Lower lobe of right lung (tissue), 2 donors: Measurements from ENCODE around the gene MROH7. TPM values are rescaled to one million over a fixed set of nuclear protein-coding genes. Genes with fewer than 3 reads are reported as not detected.

Experiments used
- ATAC-seq, 2 donors: fragments of 200-7000 bp; cut with Tn5 transposase; one replicate each; pipeline ENCODE4 v1.9.1; 2020 to 2022; ENCODE audit warnings: mild to moderate bottlenecking in 2 of 2, moderate library complexity in 2 of 2
- DNase-seq: peaks from one replicate; pipeline ENCODE4 v3.0.0-alpha.2; 2020
- H3K27ac ChIP-seq: fragments of 200-600 bp; one replicate; pipeline ENCODE4 v1.8.0; 2022
- H3K27me3 ChIP-seq: fragments of 200-600 bp; one replicate; pipeline ENCODE4 v1.8.0; 2022; ENCODE audit warnings: low read depth
- H3K36me3 ChIP-seq: fragments of 200-600 bp; one replicate; pipeline ENCODE4 v1.8.0; 2022; ENCODE audit warnings: mild to moderate bottlenecking
- H3K4me1 ChIP-seq: fragments of 200-600 bp; one replicate; pipeline ENCODE4 v1.8.0; 2022
- H3K4me3 ChIP-seq: fragments of 200-600 bp; one replicate; pipeline ENCODE4 v1.8.0; 2022; ENCODE audit warnings: mild to moderate bottlenecking
- H3K9me3 ChIP-seq: fragments of 200-600 bp; one replicate; pipeline ENCODE4 v1.8.0; 2022
- CTCF ChIP-seq: fragments of 200-600 bp; IDR thresholded peaks from one replicate; pipeline ENCODE4 v1.8.0; 2022; ENCODE audit warnings: antibody characterized with exemption, mild to moderate bottlenecking
- intact Hi-C: fragments of 100-400 bp; cut with DNase I; formaldehyde crosslinking; loops from one replicate; pipeline ENCODE4 v1.11.0; 2022
- total RNA-seq: library from RNA; stranded (reverse); fragmentation: NEBNext Ultra II Directional; extraction: Animal tissue kit (Norgen Biotek cat#: 25700); gene quantifications from one replicate; pipeline ENCODE4 v1.2.1, GENCODE V29; 2021
- donor health status: DM: no; HTN: yes; CAD: no; lungs with severe emphysema.

Gene MROH7
- total RNA-seq, 1 donor from 2014 or later = 2.1 TPM

GRCh38 chr1:54683453-54683852 lies 41.9 kb downstream of the MROH7 start:
- Histone ChIP-seq H3K9me3 (no peaks in the 10 kb centered on the region), H3K36me3 (no peaks in the 10 kb centered on the region), H3K27me3 (no peaks in the 10 kb centered on the region), H3K4me1 (no peaks in the 10 kb centered on the region), H3K4me3 (no peak overlapping the region), H3K27ac (no peak overlapping the region)
- intact Hi-C loops = no loop called here
- no peak for TF ChIP-seq CTCF
- ATAC-seq = no peak
- DNase-seq = no peak

DNA sequence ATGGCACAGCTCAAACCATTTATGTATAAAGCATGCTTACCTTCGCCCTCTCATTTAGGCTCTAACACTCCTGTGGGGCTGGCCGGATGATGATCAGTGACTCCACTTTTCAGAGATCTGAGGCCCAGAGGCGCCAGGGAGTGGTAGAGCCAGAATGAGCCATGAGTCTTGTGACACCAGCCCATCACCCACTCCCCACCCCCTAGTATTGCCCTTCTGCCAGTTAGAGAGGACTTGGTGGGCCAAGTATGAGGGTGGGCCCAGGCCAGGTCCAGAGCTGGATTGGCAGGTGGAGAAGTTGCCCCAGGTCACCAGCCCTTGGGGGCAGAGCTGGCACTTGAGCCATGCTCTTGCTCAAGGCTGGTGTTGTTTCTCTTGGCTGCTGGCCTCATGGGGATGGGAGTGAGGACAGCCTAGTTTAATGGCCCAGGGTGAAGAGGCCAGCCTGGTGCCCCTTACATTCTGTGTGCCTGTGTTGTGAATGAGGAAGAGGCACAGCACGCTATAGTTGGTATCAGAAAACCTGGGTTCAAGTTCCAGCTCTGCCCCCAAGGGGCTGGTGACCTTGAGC lies 43.8 kb downstream of the MROH7 start:
- H3K27ac ChIP-seq = no peak overlapping the region
- H3K4me3 ChIP-seq = no peak overlapping the region
- H3K27me3 ChIP-seq = no peaks in the 10 kb centered on the region
- DNase-seq (no peak), ATAC-seq (no peak)
- no peak for TF ChIP-seq CTCF
- no peaks in the 10 kb centered on the region for H3K9me3 ChIP-seq
- H3K36me3 ChIP-seq = no peaks in the 10 kb centered on the region
- H3K4me1 ChIP-seq = no peaks in the 10 kb centered on the region
- intact Hi-C loops = no loop called here

DNA sequence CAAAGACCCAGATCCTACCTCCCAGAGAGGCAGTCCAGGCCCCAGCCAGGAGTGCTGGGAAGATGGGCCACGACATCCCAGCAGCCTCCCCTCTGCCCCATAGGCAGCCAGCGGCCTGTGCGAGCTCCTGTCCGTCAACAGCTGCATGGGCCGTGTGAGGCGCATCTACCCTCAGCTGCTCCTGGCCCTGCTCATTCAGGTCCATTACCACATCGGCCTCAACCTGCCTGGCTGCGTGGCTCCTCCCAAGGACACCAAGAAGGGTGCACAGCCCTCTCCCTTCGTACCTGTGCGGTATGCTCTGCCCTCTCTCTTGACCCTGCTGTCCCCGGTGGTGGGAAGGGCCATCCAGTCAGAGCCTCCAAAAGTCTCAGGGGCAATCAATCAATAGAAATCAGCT lies 44.6 kb downstream of the MROH7 start:
- no peak for ATAC-seq
- no peak for DNase-seq

GRCh38 chr1:54694771-54695170 lies 53.2 kb downstream of the MROH7 start:
- Histone ChIP-seq H3K27ac (no peak overlapping the region), H3K4me1 (no peaks in the 10 kb centered on the region), H3K27me3 (no peaks in the 10 kb centered on the region), H3K9me3 (no peaks in the 10 kb centered on the region), H3K4me3 (no peak overlapping the region), H3K36me3 (no peaks in the 10 kb centered on the region)
- TF ChIP-seq CTCF = no peak
- DNase-seq = no peak
- intact Hi-C loops = no loop called here
- ATAC-seq = no peak

More for the DNA sequence above, 44.6 kb downstream of the MROH7 start:
- TF ChIP-seq CTCF = no peak
- intact Hi-C loops = no loop called here
- H3K27ac ChIP-seq = no peak overlapping the region
- no peaks in the 10 kb centered on the region for H3K36me3 ChIP-seq
- no peaks in the 10 kb centered on the region for H3K27me3 ChIP-seq
- H3K9me3 ChIP-seq = no peaks in the 10 kb centered on the region
- no peak overlapping the region for H3K4me3 ChIP-seq
- H3K4me1 ChIP-seq = no peaks in the 10 kb centered on the region

DNA sequence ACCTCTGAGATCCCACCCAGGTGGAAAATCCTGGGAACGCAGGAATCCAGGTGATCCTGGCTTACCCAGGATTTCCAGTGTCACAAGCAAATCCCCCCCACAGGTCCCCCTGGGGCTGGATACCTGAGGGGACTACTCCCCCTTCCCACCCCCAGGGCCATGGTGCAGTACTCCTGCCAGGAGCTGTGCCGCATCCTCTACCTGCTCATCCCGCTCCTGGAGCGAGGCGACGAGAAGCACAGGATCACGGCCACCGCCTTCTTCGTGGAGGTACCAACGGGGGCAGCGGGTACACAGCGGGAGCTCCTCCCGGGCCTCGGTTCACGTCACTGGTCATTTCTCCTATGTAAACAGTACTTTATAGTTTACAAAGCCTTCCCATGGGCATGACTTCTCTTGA lies 53.6 kb downstream of the MROH7 start:
- ATAC-seq (no peak), DNase-seq (no peak)
- intact Hi-C loops = no loop called here
- Histone ChIP-seq H3K4me3 (no peak overlapping the region), H3K4me1 (no peaks in the 10 kb centered on the region), H3K9me3 (no peaks in the 10 kb centered on the region), H3K36me3 (no peaks in the 10 kb centered on the region), H3K27me3 (no peaks in the 10 kb centered on the region), H3K27ac (no peak overlapping the region)
- no peak for TF ChIP-seq CTCF

- no peak for TF ChIP-seq CTCF
- H3K4me1 ChIP-seq = no peaks in the 10 kb centered on the region
- ATAC-seq (no peak), DNase-seq (no peak)
- H3K27ac ChIP-seq = no peak overlapping the region
- no peaks in the 10 kb centered on the region for H3K36me3 ChIP-seq
- no peaks in the 10 kb centered on the region for H3K9me3 ChIP-seq
- H3K27me3 ChIP-seq = no peaks in the 10 kb centered on the region
- intact Hi-C loops = no loop called here
- H3K4me3 ChIP-seq = no peak overlapping the region
Measured at GRCh38 chr1:54695764-54696163, 54.2 kb downstream of the MROH7 start.
